ENCODE results near the gene ZNF648. TPM values are rescaled to one million over a fixed set of nuclear protein-coding genes. Genes with fewer than 3 reads are reported as not detected.

Gene ZNF648
- polyA plus RNA-seq, 6 donors from 2014 or later, result not detected

- H3K27ac Mint-ChIP-seq, result peak overlapping the region in 1 of 6 donors; percentile 71
- H3K4me3 Mint-ChIP-seq, result no peak overlapping the region
- H3K4me1 Mint-ChIP-seq, result peaks cover 5 to 7% (median 6%) of the 10 kb centered on the region in 3 donors
- H3K9me3 Mint-ChIP-seq, result no peaks in the 10 kb centered on the region
- DNase-seq (no peak), ATAC-seq (ENCODE audit: low read depth in 2 of 2) (no peak)
- H3K36me3 Mint-ChIP-seq, result no peaks in the 10 kb centered on the region
- peaks cover 0 to 7% (median 7%) of the 10 kb centered on the region in 3 donors for H3K27me3 Mint-ChIP-seq
Measured at GRCh38 chr1:182087304-182087703, 25.8 kb upstream of the ZNF648 start.

GRCh38 chr1:182086620-182087019 is 25.1 kb upstream of the ZNF648 start:
- peaks cover 5 to 7% (median 6%) of the 10 kb centered on the region in 3 donors for H3K4me1 Mint-ChIP-seq
- H3K27me3 Mint-ChIP-seq, result peaks cover 0 to 7% (median 0%) of the 10 kb centered on the region in 3 donors
- H3K4me3 Mint-ChIP-seq, result no peak overlapping the region
- no peak overlapping the region for H3K27ac Mint-ChIP-seq
- DNase-seq (no peak), ATAC-seq (ENCODE audit: low read depth in 2 of 2) (no peak)
- no peaks in the 10 kb centered on the region for H3K36me3 Mint-ChIP-seq
- no peaks in the 10 kb centered on the region for H3K9me3 Mint-ChIP-seq

- ATAC-seq (ENCODE audit: low read depth in 2 of 2) (no peak), DNase-seq (no peak)
- Mint-ChIP-seq H3K36me3 (no peaks in the 10 kb centered on the region), H3K27ac (no peak overlapping the region), H3K4me1 (peaks cover 5 to 7% (median 6%) of the 10 kb centered on the region in 3 donors), H3K9me3 (no peaks in the 10 kb centered on the region), H3K4me3 (no peak overlapping the region), H3K27me3 (peaks cover 0 to 7% (median 0%) of the 10 kb centered on the region in 3 donors)
Measured at GRCh38 chr1:182086136-182086535, 24.6 kb upstream of the ZNF648 start.

- H3K4me3 Mint-ChIP-seq, result no peak overlapping the region
- H3K4me1 Mint-ChIP-seq, result peaks cover 5 to 7% (median 6%) of the 10 kb centered on the region in 3 donors
- H3K36me3 Mint-ChIP-seq, result no peaks in the 10 kb centered on the region
- H3K27me3 Mint-ChIP-seq, result peaks cover 0 to 7% (median 0%) of the 10 kb centered on the region in 3 donors
- DNase-seq (no peak), ATAC-seq (ENCODE audit: low read depth in 2 of 2) (no peak)
- no peak overlapping the region for H3K27ac Mint-ChIP-seq
- no peaks in the 10 kb centered on the region for H3K9me3 Mint-ChIP-seq
Measured at GRCh38 chr1:182085726-182086125, 24.2 kb upstream of the ZNF648 start.

- peak; percentile 53 to 61 for ATAC-seq (ENCODE audit: low read depth in 2 of 2)
- Mint-ChIP-seq H3K27ac (peak overlapping the region in 1 of 6 donors; percentile 55), H3K36me3 (no peaks in the 10 kb centered on the region), H3K4me1 (peaks cover 5 to 7% (median 6%) of the 10 kb centered on the region in 3 donors), H3K4me3 (no peak overlapping the region), H3K9me3 (no peaks in the 10 kb centered on the region), H3K27me3 (peaks cover 0 to 7% (median 0%) of the 10 kb centered on the region in 3 donors)
- DNase-seq, result peak; percentile 33
Measured at GRCh38 chr1:182084487-182085316, 23.2 kb upstream of the ZNF648 start.

- H3K9me3 Mint-ChIP-seq, result no peaks in the 10 kb centered on the region
- ATAC-seq (ENCODE audit: low read depth in 2 of 2) (no peak), DNase-seq (no peak)
- H3K27ac Mint-ChIP-seq, result no peak overlapping the region
- H3K4me3 Mint-ChIP-seq, result no peak overlapping the region
- H3K36me3 Mint-ChIP-seq, result no peaks in the 10 kb centered on the region
- H3K4me1 Mint-ChIP-seq, result peaks cover 5 to 7% (median 6%) of the 10 kb centered on the region in 3 donors
- peaks cover 0 to 7% (median 0%) of the 10 kb centered on the region in 3 donors for H3K27me3 Mint-ChIP-seq
Measured at GRCh38 chr1:182083851-182084486, 22.5 kb upstream of the ZNF648 start.

GRCh38 chr1:182080955-182081582 is 19.6 kb upstream of the ZNF648 start:
- Mint-ChIP-seq H3K27ac (no peak overlapping the region), H3K4me1 (peaks cover 5 to 7% (median 6%) of the 10 kb centered on the region in 3 donors), H3K36me3 (no peaks in the 10 kb centered on the region), H3K4me3 (no peak overlapping the region), H3K9me3 (no peaks in the 10 kb centered on the region), H3K27me3 (peaks cover 0 to 7% (median 0%) of the 10 kb centered on the region in 3 donors)
- no peak for ATAC-seq (ENCODE audit: low read depth in 2 of 2)
- DNase-seq, result peak; percentile 10

GRCh38 chr1:182080040-182080439 is 18.5 kb upstream of the ZNF648 start:
- ATAC-seq (ENCODE audit: low read depth in 2 of 2) (no peak), DNase-seq (no peak)
- Mint-ChIP-seq H3K9me3 (no peaks in the 10 kb centered on the region), H3K36me3 (no peaks in the 10 kb centered on the region), H3K4me3 (no peak overlapping the region), H3K27me3 (peaks cover 0 to 7% (median 0%) of the 10 kb centered on the region in 3 donors), H3K27ac (no peak overlapping the region), H3K4me1 (peaks cover 5 to 7% (median 6%) of the 10 kb centered on the region in 3 donors)

GRCh38 chr1:182071924-182072323 is 10.4 kb upstream of the ZNF648 start:
- H3K9me3 Mint-ChIP-seq, result peaks cover 0 to 3% (median 0%) of the 10 kb centered on the region in 7 donors
- no peaks in the 10 kb centered on the region for H3K4me1 Mint-ChIP-seq
- H3K36me3 Mint-ChIP-seq, result no peaks in the 10 kb centered on the region
- ATAC-seq (ENCODE audit: low read depth in 2 of 2) (no peak), DNase-seq (no peak)
- H3K27me3 Mint-ChIP-seq, result peaks cover 18 to 24% (median 22%) of the 10 kb centered on the region in 3 donors
- no peak overlapping the region for H3K27ac Mint-ChIP-seq
- H3K4me3 Mint-ChIP-seq, result no peak overlapping the region

- Mint-ChIP-seq H3K27ac (peak overlapping the region in 1 of 6 donors; percentile 3), H3K36me3 (peaks cover 0 to 3% of the 10 kb centered on the region in 2 donors), H3K27me3 (peaks cover 36 to 52% (median 45%) of the 10 kb centered on the region in 3 donors), H3K4me1 (no peaks in the 10 kb centered on the region), H3K4me3 (no peak overlapping the region), H3K9me3 (peaks cover 0 to 6% (median 0%) of the 10 kb centered on the region in 7 donors)
- ATAC-seq (ENCODE audit: low read depth in 2 of 2) (no peak), DNase-seq (no peak)
Measured at GRCh38 chr1:182069028-182069466, 7.5 kb upstream of the ZNF648 start.

- peaks cover 49 to 69% (median 64%) of the 10 kb centered on the region in 3 donors for H3K27me3 Mint-ChIP-seq
- H3K4me1 Mint-ChIP-seq, result no peaks in the 10 kb centered on the region
- no peak overlapping the region for H3K4me3 Mint-ChIP-seq
- DNase-seq, result no peak
- peaks cover 0 to 12% (median 2%) of the 10 kb centered on the region in 7 donors for H3K9me3 Mint-ChIP-seq
- H3K27ac Mint-ChIP-seq, result no peak overlapping the region
- peaks cover 0 to 3% of the 10 kb centered on the region in 2 donors for H3K36me3 Mint-ChIP-seq
- ATAC-seq (ENCODE audit: low read depth in 2 of 2), result no peak
Measured at GRCh38 chr1:182066934-182067333, 5.4 kb upstream of the ZNF648 start.

- no peaks in the 10 kb centered on the region for H3K4me1 Mint-ChIP-seq
- H3K27me3 Mint-ChIP-seq, result peaks cover 55 to 82% (median 81%) of the 10 kb centered on the region in 3 donors
- no peak overlapping the region for H3K27ac Mint-ChIP-seq
- peaks cover 0 to 12% (median 2%) of the 10 kb centered on the region in 7 donors for H3K9me3 Mint-ChIP-seq
- DNase-seq (no peak), ATAC-seq (ENCODE audit: low read depth in 2 of 2) (no peak)
- H3K36me3 Mint-ChIP-seq, result peaks cover 0 to 3% of the 10 kb centered on the region in 2 donors
- no peak overlapping the region for H3K4me3 Mint-ChIP-seq
Measured at GRCh38 chr1:182065126-182065845, 3.8 kb upstream of the ZNF648 start.

GRCh38 chr1:182064611-182065010 is 3.1 kb upstream of the ZNF648 start:
- Mint-ChIP-seq H3K27ac (no peak overlapping the region), H3K36me3 (peaks cover 0 to 3% of the 10 kb centered on the region in 2 donors), H3K4me3 (no peak overlapping the region), H3K27me3 (peaks cover 57 to 85% (median 85%) of the 10 kb centered on the region in 3 donors), H3K4me1 (no peaks in the 10 kb centered on the region), H3K9me3 (peaks cover 0 to 12% (median 2%) of the 10 kb centered on the region in 7 donors)
- DNase-seq (no peak), ATAC-seq (ENCODE audit: low read depth in 2 of 2) (no peak)

Measured in naive B cell (primary cell).